Gastrocnemius medialis (tissue), 4 donors: Measurements from ENCODE around the gene SF3A1.

Source experiments
- POLR2A ChIP-seq, 2 donors: fragments of 450-650 bp; IDR thresholded peaks; one replicate each; pipeline ENCODE4 v1.6.1; 2017; ENCODE audit warnings: antibody characterized with exemption in 2 of 2, mild to moderate bottlenecking in 2 of 2, moderate library complexity in 2 of 2
- TF ChIP-seq, protein P1 (sequence below), 5 experiments: fragments of 450-650 bp in 3 of 5; fragments of 200-600 bp in 2 of 5; sonication (generic) in 2 of 5; IDR thresholded peaks in 4 of 5; conservative IDR thresholded peaks in 1 of 5; 1 replicate in 4 of 5; 2 replicates in 1 of 5; pipeline ENCODE4 v1.5.1; 2016 to 2019; ENCODE audit warnings: antibody characterized with exemption in 5 of 5, mild to moderate bottlenecking in 3 of 5, moderate library complexity in 3 of 5

DNA sequence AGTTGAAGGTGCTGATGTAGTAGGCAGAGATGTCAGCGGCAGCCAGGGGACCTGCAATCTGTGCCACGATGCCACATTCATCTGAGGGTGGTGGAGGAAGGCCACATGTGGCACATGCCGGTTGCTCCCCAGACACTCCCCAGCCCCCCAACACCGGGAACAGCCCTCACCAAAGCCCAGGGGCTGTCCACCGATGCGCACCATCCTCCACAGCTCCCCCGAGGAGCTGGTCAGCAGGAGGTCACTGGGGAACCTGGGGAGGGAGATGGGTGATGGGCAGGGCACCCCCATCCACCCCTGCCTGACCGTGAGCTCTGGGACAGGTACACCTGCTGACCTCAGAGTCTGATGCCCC, 70.9 kb downstream of the SF3A1 start:
- no peak for TF ChIP-seq POLR2A (IDR thresholded peaks at IDR 0.05)
- TF ChIP-seq, protein P1, sequence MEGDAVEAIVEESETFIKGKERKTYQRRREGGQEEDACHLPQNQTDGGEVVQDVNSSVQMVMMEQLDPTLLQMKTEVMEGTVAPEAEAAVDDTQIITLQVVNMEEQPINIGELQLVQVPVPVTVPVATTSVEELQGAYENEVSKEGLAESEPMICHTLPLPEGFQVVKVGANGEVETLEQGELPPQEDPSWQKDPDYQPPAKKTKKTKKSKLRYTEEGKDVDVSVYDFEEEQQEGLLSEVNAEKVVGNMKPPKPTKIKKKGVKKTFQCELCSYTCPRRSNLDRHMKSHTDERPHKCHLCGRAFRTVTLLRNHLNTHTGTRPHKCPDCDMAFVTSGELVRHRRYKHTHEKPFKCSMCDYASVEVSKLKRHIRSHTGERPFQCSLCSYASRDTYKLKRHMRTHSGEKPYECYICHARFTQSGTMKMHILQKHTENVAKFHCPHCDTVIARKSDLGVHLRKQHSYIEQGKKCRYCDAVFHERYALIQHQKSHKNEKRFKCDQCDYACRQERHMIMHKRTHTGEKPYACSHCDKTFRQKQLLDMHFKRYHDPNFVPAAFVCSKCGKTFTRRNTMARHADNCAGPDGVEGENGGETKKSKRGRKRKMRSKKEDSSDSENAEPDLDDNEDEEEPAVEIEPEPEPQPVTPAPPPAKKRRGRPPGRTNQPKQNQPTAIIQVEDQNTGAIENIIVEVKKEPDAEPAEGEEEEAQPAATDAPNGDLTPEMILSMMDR (IDR thresholded peaks at IDR 0.05 in 4 of 5, conservative IDR thresholded peaks at IDR 0.05 in 1 of 5): no peak
